ENCODE results near the gene CD276. TPM values are rescaled to one million over a fixed set of nuclear protein-coding genes. Genes with fewer than 3 reads are reported as not detected.
"Not testable (repeated sequence)": the region's sequence is repeated elsewhere in the genome, so short reads cannot be mapped to it uniquely, and the experiment has no call there.

CD276 gene
- 179 and 224 TPM in 2 replicates for total RNA-seq

DNA sequence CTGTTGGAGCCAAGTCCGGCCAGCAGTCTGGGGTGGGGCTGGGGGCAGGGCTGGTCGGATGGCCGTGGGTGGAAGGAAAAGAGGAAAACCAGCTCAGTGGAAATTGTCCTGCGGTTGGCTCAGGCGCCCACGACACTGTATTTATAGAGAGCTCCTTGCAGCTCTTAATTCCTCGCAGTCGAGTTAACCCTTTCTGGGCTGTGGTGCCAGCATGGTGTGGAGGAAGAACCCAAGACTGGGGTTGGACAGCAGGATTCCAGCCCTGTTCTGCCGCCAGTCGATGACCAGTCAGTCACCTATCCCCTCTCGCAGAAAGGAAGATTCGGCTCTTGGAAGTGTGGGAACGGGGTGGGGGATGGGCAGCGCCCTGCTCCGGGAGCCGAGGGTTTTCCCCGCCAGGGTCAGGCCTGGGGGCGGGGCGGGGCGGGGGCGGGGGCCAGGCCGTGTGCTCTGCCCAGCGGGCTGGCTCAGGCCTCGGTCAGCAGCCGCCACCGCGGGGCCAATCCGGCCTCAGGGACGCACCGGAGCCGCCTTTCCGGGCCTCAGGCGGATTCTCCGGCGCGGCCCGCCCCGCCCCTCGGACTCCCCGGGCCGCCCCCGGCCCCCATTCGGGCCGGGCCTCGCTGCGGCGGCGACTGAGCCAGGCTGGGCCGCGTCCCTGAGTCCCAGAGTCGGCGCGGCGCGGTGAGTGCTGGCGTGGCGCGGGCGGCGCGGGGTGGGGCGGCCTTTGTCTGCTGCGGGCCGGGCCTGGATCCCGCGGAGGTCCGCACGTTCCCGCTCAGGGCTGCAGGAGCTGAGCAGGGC, at the start of gene CD276:
TSS of gene CD276 (plus strand) at position 607 of the 804 bp plus-strand sequence. CDS start 15,257 bp downstream, outside the sequence.
- DNase-seq (ENCODE audit: extremely low read depth, low read depth, low spot score) = no peak

DNA sequence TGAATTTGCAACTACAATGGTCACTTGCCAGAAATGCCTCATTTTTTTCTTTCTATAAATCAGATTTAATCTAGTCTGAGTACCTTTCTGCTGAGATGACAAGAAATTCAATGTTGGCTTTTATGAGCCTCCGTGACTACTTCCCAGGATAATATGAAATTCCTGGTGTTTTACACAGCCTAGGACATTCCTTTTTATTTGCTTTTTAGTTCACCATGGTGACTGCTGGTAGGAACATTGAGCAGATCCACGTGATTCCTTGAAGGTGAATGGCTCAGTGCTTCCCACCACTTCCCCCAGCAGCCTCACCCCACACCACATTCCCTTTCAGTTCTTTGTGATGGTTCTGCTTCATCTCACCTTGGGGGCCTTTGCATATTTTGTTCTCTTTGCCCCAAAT, 46.7 kb upstream of the CD276 start:
- no peak for DNase-seq (ENCODE audit: extremely low read depth, low read depth, low spot score)

DNA sequence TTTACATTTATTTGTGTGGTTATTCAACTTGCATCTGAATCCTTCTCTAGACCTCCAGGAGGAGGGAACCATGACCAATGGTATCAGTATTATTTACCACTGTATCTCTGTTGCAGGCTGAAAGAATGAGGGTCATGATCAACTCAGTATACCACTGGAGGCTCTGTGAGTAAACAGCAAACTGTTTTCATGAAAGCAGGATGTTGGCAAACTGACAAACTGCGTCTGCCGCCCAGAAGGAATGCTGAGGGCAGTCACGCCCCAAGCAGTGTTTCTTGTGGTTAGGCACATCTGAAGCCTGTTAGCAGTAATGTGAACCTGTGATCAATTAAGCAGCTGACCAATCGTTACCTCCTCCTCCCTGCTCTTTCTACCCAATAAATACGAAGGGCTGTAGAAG, 44.7 kb upstream of the CD276 start:
- DNase-seq (ENCODE audit: extremely low read depth, low read depth, low spot score) = not testable (repeated sequence)

DNA sequence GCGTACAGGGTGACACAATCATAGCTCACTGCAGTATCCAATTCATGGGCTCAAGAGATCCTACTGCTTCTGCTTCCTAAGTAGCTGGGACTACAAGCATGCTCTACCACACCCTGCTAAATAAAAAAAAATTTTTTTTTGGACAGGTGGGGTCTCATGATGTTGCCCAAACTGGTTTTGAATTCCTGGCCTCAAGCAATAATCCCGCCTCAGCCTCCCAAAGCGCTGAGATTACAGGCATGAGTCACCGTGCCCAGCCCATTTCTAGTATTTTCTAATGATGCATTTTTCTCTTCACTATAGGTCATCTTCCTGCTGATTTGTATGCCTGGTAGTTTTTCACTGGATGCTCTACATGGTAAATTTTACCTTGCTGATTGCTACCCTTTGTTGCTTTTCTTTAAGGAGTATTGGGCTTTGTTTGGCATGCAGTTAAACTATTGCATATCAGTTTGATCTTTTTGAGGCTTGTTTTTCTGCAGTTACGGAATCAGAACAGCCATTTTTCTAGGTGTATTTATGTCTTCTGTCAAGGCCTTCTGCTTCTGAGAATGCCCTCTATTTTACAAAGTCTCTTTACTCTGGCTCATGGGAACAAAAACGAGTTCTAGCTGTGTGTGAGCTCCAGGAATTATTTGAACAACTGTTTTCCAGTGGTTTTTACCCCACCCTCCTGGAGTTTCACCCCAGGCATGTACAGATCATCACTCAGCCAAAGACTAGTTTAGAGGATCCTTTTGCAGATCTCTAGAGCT, 36.7 kb upstream of the CD276 start:
- DNase-seq (ENCODE audit: extremely low read depth, low read depth, low spot score) = no peak

- DNase-seq (ENCODE audit: extremely low read depth, low read depth, low spot score) = no peak
Measured at GRCh38 chr15:73648014-73648295, 36.2 kb upstream of the CD276 start.

DNA sequence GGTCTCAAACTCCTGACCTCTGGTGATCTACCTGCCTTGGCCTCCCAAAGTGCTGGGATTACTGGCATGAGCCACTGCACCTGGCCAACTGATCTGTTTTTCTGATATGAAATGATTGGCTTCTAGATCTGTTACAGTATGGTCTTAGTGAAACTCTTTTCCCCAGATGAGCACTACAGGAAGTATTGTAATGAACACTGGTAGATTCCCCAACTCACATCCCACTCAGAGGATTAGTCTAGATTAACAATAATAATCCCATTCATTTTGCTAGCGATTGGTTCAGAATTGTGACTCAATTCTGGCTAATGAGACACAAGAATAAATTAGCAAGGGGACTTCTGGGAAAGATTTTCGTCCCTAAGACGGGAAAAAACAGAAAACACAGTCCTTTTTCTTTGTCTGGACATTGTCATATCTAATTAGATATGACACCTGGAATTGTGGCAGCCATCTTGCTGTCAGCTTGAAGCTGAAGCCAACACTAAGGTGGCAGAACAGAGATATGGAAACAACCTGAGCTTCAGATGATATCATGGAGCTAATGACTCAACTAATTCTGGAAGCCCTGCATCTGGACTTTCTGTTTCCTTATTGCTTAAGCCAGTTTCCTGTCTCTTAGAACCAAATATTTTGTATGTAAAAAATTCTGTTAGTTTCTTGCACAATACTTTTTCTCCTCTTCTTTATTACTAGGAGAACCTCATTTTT, 33.6 kb upstream of the CD276 start:
- no peak for DNase-seq (ENCODE audit: extremely low read depth, low read depth, low spot score)

GRCh38 chr15:73654659-73655058, 29.5 kb upstream of the CD276 start:
- no peak for DNase-seq (ENCODE audit: extremely low read depth, low read depth, low spot score)

- no peak for DNase-seq (ENCODE audit: extremely low read depth, low read depth, low spot score)
Measured at GRCh38 chr15:73655724-73656123, 28.5 kb upstream of the CD276 start.

- no peak for DNase-seq (ENCODE audit: extremely low read depth, low read depth, low spot score)
Measured at GRCh38 chr15:73658645-73659044, 25.5 kb upstream of the CD276 start.

DNA sequence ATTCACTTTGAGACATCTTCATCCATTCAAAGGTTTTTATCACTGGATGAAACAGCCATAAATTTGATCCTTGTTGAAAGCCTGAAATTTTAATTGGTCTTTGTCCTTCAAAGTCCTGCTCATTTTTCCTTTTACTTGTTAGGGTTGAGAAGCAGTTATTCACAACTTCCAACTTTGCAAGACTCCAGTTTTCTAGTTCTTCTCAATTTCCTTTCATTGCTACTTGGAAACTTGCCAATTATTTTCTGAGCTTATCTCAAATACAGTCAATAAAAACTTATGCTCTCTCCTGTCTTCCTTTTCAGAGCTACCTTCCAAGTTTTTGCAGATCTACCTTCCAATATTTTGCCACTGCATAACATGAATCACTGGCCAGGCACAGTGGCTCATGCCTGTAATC, 23.7 kb upstream of the CD276 start:
- DNase-seq (ENCODE audit: extremely low read depth, low read depth, low spot score) = no peak

- DNase-seq (ENCODE audit: extremely low read depth, low read depth, low spot score) = no peak
Measured at GRCh38 chr15:73674587-73674986, 9.6 kb upstream of the CD276 start.

DNA sequence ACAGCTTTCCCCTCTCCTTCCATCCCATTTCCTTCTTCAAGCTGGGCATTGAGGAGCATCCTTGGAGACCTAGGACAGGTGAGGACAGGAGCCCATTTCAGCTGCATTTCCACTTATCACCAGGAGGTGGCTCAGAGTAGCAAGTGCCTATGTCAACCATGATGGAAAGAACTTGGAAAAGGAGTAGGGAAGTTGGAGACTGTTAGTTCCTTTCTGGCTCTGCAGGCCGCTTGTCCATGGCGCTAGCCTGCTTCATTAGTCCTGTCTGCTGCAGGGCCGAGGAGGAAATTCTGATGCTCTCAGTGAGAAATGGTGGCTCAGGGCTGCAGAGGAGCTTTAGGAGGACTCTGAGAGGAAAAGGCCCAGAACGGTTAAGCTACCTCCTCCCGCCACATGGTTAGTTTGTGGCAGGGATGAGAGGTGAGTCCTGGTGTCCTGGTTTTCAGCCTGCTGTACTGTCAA, 7.0 kb upstream of the CD276 start:
- DNase-seq (ENCODE audit: extremely low read depth, low read depth, low spot score) = no peak

- DNase-seq (ENCODE audit: extremely low read depth, low read depth, low spot score) = no peak
Measured at GRCh38 chr15:73677733-73678132, 6.5 kb upstream of the CD276 start.

GRCh38 chr15:73678498-73678897, 5.7 kb upstream of the CD276 start:
- DNase-seq (ENCODE audit: extremely low read depth, low read depth, low spot score) = no peak

GRCh38 chr15:73679180-73679579, 5.0 kb upstream of the CD276 start:
- DNase-seq (ENCODE audit: extremely low read depth, low read depth, low spot score) = no peak

DNA sequence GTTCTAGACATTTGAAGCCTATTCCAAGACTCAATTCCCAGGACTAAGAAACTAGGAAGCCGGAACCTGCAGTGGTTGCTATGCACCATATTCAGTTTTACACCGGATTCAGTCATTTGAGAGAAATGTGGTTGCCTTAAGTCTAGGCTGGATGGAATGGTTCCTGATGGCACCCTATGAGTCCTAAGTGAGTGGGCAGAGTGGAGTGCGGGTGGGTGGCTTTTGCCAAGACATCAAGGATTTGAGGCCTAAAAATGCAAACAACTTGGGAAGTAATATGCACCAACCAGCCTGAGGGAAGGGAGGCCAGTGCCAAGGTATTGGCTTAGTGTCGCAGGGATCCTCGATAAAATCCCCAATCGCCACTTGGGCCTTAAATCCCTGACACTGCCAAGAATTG, 4.2 kb upstream of the CD276 start:
- no peak for DNase-seq (ENCODE audit: extremely low read depth, low read depth, low spot score)

GRCh38 chr15:73680549-73680948, 3.6 kb upstream of the CD276 start:
- DNase-seq (ENCODE audit: extremely low read depth, low read depth, low spot score) = no peak

GRCh38 chr15:73681063-73681462, 3.1 kb upstream of the CD276 start:
- DNase-seq (ENCODE audit: extremely low read depth, low read depth, low spot score) = no peak

DNA sequence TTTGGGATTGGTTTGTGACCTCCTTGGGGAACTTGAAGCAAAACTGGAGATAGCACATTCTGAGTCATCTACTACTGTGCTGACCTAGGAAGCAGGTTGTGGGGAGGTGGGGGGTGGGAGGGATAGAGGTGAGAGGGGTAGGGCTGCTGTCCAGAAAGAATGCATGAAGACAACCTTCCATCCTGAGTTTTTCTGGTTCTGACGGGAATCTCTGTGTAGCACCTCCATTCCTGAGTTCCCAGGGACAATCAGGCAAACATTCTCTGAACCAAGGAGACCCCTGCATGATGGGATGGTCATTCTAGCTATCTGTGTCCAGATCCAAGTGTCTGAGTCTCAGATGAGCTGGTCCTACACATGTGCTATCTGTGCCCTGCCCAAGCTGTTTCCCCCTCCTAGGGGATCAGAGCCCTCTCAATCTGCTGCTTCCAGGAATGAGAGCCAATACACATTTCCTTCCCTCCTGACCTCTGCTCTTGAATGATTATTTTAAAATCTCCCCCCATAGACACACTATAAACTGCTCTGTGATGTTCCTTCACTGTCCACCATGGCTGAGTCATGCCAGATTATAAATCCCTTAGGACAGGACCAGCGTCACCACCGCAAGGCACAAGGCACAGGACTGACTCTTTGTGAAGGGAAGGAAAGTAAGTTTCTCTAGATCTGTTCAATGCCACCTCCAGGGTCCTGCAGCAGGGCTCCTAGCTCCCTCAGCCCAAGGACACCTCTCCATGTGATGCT, 2.2 kb upstream of the CD276 start:
- DNase-seq (ENCODE audit: extremely low read depth, low read depth, low spot score) = no peak

- DNase-seq (ENCODE audit: extremely low read depth, low read depth, low spot score) = no peak
Measured at GRCh38 chr15:73682600-73683090, 1.5 kb upstream of the CD276 start.

Data from glomerular endothelial cell (primary cell).